Brain microvascular endothelial cell (primary cell): ENCODE data around the gene AXIN1.

Source experiments
- DNase-seq: peaks from one replicate; pipeline ENCODE4 v3.0.0-alpha.2; 2020
- H3K27ac ChIP-seq: fragments of 250-450 bp; sonication (Bioruptor Pico); 2 replicates; pipeline ENCODE4 v1.5.1; 2020; ENCODE audit warnings: mild to moderate bottlenecking, moderate library complexity
- H3K27me3 ChIP-seq: fragments of 250-450 bp; sonication (Bioruptor Pico); replicated peaks from 2 replicates; pipeline ENCODE4 v1.5.1; 2020; ENCODE audit warnings: mild to moderate bottlenecking
- H3K36me3 ChIP-seq: fragments of 250-450 bp; sonication (Bioruptor Pico); replicated peaks from 2 replicates; pipeline ENCODE4 v1.5.1; 2020; ENCODE audit warnings: mild to moderate bottlenecking
- H3K4me3 ChIP-seq: 2 replicates; pipeline ENCODE4 v1.5.1; 2011; ENCODE audit warnings: low read depth, mild to moderate bottlenecking, control low read depth, low read length, moderate library complexity
- CTCF ChIP-seq: IDR thresholded peaks from 2 replicates; pipeline ENCODE4 v1.5.1; 2011; ENCODE audit warnings: low read depth, mild to moderate bottlenecking, moderate library complexity, low read length, control low read depth, inconsistent platforms; ENCODE audit errors: missing control alignments
- in situ Hi-C: cut with HindIII; loops from 2 replicates; pipeline ENCODE4 v1.10.0; 2017; ENCODE audit warnings: low sequenced_read_pairs, low pct_ligation_motif_present

AXIN1 gene

GRCh38 chr16:263944-264343 is 88.6 kb downstream of the AXIN1 start:
- no peak for DNase-seq
- no peak for TF ChIP-seq CTCF
- Histone ChIP-seq H3K27me3 (no peaks in the 10 kb centered on the region), H3K36me3 (peaks cover 27% of the 10 kb centered on the region), H3K27ac (no peak overlapping the region), H3K4me3 (no peak overlapping the region)
- in situ Hi-C loops, result no loop called here

GRCh38 chr16:263182-263774 is 89.2 kb downstream of the AXIN1 start:
- Histone ChIP-seq H3K4me3 (no peak overlapping the region), H3K27me3 (no peaks in the 10 kb centered on the region), H3K36me3 (peaks cover 27% of the 10 kb centered on the region), H3K27ac (no peak overlapping the region)
- no peak for TF ChIP-seq CTCF
- DNase-seq, result no peak
- in situ Hi-C loops, result no loop called here

- in situ Hi-C loops, result no loop called here
- no peak overlapping the region for H3K27ac ChIP-seq
- no peaks in the 10 kb centered on the region for H3K27me3 ChIP-seq
- no peak for DNase-seq
- H3K4me3 ChIP-seq, result no peak overlapping the region
- peaks cover 27% of the 10 kb centered on the region for H3K36me3 ChIP-seq
- no peak for TF ChIP-seq CTCF
Measured at GRCh38 chr16:262121-262745, 90.3 kb downstream of the AXIN1 start.

- Histone ChIP-seq H3K27ac (no peak overlapping the region), H3K4me3 (no peak overlapping the region), H3K36me3 (peaks cover 27% of the 10 kb centered on the region), H3K27me3 (no peaks in the 10 kb centered on the region)
- no peak for DNase-seq
- no peak for TF ChIP-seq CTCF
- in situ Hi-C loops, result no loop called here
Measured at GRCh38 chr16:261031-261691, 91.4 kb downstream of the AXIN1 start.

- Histone ChIP-seq H3K36me3 (peaks cover 28% of the 10 kb centered on the region), H3K27ac (no peak overlapping the region), H3K4me3 (no peak overlapping the region), H3K27me3 (no peaks in the 10 kb centered on the region)
- no peak for DNase-seq
- no peak for TF ChIP-seq CTCF
- in situ Hi-C loops, result no loop called here
Measured at GRCh38 chr16:260326-260725, 92.2 kb downstream of the AXIN1 start.
